Activated naive CD4-positive, alpha-beta T cell treated with Interleukin-2 at 50 U/mL for 16 hours (primary cell): ENCODE results near the gene GCK.

Experiments used
- DNase-seq: peaks from one replicate; pipeline ENCODE4 v3.0.0-alpha.2; 2020

The GCK gene

GRCh38 chr7:44114586-44115310, 74.5 kb downstream of the GCK start:
- DNase-seq = no peak

DNA sequence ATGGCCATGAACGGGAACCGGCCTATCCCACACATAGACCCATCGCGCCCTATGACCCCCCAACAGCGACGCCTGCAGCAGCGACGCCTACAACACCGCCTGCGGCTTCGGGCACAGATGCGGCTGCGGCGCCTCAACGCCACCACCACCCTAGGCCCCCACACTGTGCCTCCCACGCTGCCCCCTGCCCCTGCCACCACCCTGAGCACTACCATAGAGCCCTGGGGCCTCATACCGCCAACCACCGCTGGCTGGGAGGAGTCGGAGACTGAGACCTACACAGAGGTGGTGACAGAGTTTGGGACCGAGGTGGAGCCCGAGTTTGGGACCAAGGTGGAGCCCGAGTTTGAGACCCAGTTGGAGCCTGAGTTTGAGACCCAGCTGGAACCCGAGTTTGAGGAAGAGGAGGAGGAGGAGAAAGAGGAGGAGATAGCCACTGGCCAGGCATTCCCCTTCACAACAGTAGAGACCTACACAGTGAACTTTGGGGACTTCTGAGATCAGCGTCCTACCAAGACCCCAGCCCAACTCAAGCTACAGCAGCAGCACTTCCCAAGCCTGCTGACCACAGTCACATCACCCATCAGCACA, 75.4 kb downstream of the GCK start:
- no peak for DNase-seq

GRCh38 chr7:44112997-44113763, 76.1 kb downstream of the GCK start:
- DNase-seq = no peak

- DNase-seq = no peak
Measured at GRCh38 chr7:44112231-44112996, 76.8 kb downstream of the GCK start.

DNA sequence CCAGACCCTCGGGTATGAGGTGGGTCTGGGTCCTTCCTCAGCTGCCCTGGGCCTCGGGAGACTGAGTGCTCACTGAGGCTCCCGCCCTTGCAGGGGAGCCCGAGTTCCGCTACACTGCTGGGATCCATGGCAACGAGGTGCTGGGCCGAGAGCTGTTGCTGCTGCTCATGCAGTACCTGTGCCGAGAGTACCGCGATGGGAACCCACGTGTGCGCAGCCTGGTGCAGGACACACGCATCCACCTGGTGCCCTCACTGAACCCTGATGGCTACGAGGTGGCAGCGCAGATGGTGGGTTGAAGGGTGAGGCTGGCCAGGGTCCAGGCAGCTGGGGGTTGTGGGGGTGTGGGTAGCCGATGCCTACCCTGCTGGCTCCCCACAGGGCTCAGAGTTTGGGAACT, 77.5 kb downstream of the GCK start:
- no peak for DNase-seq

DNA sequence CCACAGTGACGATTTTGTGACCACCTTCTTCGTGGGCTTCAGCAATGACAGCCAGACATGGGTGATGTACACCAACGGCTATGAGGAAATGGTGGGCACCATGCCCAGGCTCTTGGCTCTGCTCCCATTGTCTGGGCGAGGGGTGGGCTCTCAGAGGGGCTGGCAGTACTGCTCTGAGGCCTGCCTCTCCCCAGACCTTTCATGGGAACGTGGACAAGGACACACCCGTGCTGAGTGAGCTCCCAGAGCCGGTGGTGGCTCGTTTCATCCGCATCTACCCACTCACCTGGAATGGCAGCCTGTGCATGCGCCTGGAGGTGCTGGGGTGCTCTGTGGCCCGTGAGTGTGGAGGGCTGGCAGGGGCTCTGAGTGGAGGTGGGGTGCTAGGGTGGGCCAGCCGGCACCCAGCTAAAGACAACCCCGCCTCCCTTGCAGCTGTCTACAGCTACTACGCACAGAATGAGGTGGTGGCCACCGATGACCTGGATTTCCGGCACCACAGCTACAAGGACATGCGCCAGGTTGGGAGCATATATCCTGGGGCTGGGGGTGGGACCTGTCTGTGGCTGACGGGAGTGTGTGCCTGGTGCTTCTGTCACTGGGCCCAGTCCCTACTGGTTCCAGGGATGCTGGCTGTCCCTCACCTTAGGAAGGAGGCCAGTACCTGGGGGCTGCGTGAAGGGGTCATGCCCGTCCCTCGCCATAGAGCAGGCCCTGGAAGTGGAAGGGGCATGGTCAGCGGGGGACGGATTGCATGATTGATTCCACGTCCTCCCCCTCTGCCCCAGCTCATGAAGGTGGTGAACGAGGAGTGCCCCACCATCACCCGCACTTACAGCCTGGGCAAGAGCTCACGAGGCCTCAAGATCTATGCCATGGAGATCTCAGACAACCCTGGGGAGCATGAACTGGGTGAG, 78.3 kb downstream of the GCK start:
- DNase-seq = no peak

DNA sequence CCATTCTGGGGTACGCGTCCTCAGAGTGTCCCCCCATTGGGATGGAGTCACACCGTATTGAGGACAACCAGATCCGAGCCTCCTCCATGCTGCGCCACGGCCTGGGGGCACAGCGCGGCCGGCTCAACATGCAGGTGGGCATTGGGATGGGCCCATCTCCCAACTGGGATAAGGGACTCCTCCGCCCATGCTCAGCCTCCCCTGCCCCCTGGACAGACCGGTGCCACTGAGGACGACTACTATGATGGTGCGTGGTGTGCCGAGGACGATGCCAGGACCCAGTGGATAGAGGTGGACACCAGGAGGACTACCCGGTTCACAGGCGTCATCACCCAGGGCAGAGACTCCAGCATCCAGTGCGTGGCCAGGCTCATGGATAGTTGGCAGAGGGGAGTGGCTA, 79.2 kb downstream of the GCK start:
- no peak for DNase-seq

GRCh38 chr7:44108768-44109750, 80.2 kb downstream of the GCK start:
- DNase-seq = no peak

DNA sequence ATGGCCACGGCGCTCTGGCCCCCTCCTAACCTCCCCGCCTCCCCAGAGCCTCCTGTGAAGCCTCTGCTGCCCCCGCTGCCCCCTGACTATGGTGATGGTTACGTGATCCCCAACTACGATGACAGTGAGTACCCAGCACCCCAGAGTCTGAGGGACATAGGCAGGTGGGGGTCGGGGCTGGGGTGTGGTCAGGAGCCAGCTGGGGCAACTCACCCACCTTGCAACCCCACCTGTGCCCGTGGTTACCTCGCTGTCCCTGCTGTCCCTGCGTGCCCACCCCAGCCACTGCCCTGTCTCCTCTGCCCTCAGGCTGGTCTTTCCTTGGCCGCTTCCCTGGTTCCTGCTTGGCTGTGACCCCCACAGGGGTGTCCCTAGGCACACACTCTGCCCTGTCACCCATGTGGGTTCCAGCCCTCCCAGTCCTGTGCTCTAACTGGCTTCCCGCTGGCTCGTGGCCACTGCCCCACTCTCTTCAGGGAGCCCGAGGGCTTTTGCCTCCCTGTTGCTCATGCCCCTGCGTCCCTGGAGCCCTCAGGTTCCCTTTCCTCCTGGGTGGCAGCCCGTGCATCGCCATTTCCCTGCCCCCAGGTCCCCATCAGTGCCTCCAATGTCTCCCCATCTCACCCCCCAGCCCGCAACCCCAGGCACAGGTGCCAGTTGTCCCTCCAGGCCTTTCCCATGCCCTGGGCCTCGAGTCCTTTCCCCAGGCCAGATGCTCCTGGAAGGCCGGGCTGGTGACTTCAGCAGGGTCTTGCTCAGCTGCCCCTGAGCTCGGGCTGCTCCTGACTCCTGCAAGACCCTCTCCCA, 81.1 kb downstream of the GCK start:
- no peak for DNase-seq

DNA sequence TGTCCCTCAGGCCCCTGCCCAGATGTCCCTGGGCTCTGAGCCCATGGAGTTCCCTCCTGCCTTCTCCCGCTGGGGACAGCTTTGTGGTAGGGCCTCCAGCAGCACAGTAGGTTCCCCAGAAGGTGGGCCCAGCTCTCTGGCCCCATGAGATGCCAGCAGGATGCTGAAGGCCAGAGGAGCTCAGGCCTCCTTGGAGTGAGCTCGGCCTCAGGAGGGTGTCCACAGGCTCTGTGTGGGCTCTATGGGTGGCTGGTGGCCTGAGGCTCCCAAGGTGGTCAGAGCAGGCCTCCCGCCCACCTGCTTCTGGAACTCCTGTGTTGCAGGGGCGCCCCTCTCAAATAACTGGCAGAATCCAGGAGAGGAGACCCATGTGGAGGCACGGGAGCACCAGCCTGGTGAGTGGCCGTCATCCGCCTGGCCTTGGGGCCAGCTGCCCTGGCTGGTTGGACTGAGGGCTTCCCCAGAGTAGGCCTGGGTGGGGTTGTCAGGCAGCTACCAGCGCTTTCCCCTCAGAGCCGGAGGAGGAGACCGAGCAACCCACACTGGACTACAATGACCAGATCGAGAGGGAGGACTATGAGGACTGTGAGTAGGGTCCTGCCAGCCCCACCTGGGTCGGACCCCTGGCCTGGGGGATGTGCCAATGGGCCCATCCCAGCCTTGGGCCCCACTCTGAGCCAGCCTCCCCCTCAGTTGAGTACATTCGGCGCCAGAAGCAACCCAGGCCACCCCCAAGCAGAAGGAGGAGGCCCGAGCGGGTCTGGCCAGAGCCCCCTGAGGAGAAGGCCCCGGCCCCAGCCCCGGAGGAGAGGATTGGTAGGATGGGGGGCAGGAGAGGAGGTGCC, 81.9 kb downstream of the GCK start:
- DNase-seq = no peak

DNA sequence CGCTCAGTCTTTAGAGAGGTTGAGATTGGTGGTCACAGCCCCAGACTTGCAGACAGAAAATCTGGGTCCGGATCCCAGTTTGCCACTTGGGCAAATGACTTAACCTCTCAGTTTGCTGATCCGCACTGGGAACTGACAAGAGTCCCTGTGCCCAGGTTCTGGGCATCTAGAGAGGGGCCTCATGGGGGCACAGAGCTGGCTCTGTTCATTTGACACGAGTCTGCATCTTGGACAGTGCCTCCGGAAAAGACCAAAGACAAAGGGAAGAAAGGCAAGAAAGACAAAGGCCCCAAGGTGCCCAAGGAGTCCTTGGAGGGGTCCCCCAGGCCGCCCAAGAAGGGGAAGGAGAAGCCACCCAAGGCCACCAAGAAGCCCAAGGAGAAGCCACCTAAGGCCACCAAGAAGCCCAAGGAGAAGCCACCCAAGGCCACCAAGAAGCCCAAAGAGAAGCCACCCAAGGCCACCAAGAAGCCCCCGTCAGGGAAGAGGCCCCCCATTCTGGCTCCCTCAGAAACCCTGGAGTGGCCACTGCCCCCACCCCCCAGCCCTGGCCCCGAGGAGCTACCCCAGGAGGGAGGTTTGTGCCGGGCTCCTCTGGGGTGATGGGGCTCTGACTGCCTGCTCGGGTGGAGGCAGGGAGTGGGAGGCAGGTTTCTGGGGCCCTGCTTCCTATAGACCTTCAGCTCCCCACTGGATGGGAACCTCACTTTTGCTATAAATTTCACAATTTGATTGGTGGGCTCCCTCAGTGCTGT, 82.8 kb downstream of the GCK start:
- DNase-seq = no peak

- DNase-seq = no peak
Measured at GRCh38 chr7:44105832-44106231, 83.4 kb downstream of the GCK start.

GRCh38 chr7:44104860-44105771, 84.1 kb downstream of the GCK start:
- DNase-seq = no peak

GRCh38 chr7:44103923-44104859, 85.0 kb downstream of the GCK start, which contains the start of gene AEBP1:
Gene AEBP1 (plus strand): TSS chr7:44104345. CDS start chr7:44104666, 321 bp downstream.
- no peak for DNase-seq

DNA sequence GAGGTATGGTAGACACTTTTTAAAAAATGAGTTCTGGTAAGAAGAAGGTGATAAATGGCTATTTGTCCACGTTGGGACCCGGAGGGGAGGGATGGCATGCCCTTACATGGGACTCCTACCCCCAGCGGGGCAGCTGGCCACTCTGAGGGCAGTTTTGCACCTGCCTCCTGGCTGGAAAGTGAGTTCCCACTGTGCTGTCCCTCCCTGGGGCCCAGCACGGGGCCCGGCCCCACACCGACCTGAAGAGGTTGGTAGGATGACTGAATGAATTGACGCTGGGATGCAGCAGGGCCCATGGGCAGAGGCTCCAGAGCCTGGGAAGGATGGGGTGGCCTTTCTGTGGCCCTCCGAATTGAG, 85.7 kb downstream of the GCK start:
- DNase-seq = no peak
